WTC11 (cell line): Measurements from ENCODE around the gene MBP. TPM values are rescaled to one million over a fixed set of nuclear protein-coding genes. Genes with fewer than 3 reads are reported as not detected.

Source experiments
- ATAC-seq: fragments of 200-7000 bp; cut with Tn5 transposase; 2 replicates; pipeline ENCODE4 v1.10.0; 2021; ENCODE audit warnings: mild to moderate bottlenecking, moderate library complexity
- CTCF ChIA-PET: fragments of 300-600 bp; sonication (Branson Sonifier 250); formaldehyde crosslinking; loops from one replicate; lab custom pipeline; 2021; ENCODE audit warnings: antibody characterized with exemption; lab: Charles Lee
- POLR2A ChIA-PET: fragments of 350-600 bp; sonication (Branson Sonifier 250); formaldehyde crosslinking; loops from one replicate; lab custom pipeline; 2021; ENCODE audit warnings: antibody characterized with exemption; lab: Charles Lee
- DNase-seq: peaks from one replicate; pipeline ENCODE4 v3.0.0; 2021; ENCODE audit warnings: low spot score
- H3K27ac Mint-ChIP-seq: 2 replicates; pipeline ENCODE4 v1.8.0; 2021; ENCODE audit warnings: mixed read lengths
- H3K27me3 Mint-ChIP-seq: 2 replicates; pipeline ENCODE4 v1.8.0; 2021; ENCODE audit warnings: low read depth, mild to moderate bottlenecking, moderate library complexity, mixed read lengths
- H3K36me3 Mint-ChIP-seq: 2 replicates; pipeline ENCODE4 v1.8.0; 2021; ENCODE audit warnings: mixed read lengths
- H3K4me1 Mint-ChIP-seq: 2 replicates; pipeline ENCODE4 v1.8.0; 2022; ENCODE audit warnings: mixed read lengths
- H3K4me3 Mint-ChIP-seq: 2 replicates; pipeline ENCODE4 v1.8.0; 2021; ENCODE audit warnings: mild to moderate bottlenecking, moderate library complexity, mixed read lengths
- H3K9me3 Mint-ChIP-seq: 2 replicates; pipeline ENCODE4 v1.8.0; 2021; ENCODE audit warnings: mixed read lengths
- ERG ChIP-seq: fragments of 250-450 bp; sonication (Bioruptor Pico); IDR thresholded peaks from 2 replicates; pipeline ENCODE4 v1.8.0; 2021; ENCODE audit warnings: mild to moderate bottlenecking
- ESRRA ChIP-seq: sonication (generic); formaldehyde crosslinking; IDR thresholded peaks from 2 replicates; pipeline ENCODE4 v1.8.1; 2022; ENCODE audit warnings: mild to moderate bottlenecking, missing genetic modification reagents, borderline replicate concordance
- FOXJ3 ChIP-seq: sonication (generic); formaldehyde crosslinking; IDR thresholded peaks from 2 replicates; pipeline ENCODE4 v1.9.0; 2021; ENCODE audit warnings: missing genetic modification reagents, mild to moderate bottlenecking, borderline replicate concordance
- GRHL2 ChIP-seq: fragments of 250-450 bp; sonication (Bioruptor Pico); IDR thresholded peaks from 2 replicates; pipeline ENCODE4 v1.8.0; 2022; ENCODE audit warnings: mild to moderate bottlenecking, moderate library complexity; ENCODE audit not compliant: insufficient replicate concordance, severe bottlenecking
- IRF2 ChIP-seq: sonication (generic); formaldehyde crosslinking; IDR thresholded peaks from 2 replicates; pipeline ENCODE4 v1.8.0; 2022; ENCODE audit warnings: low read depth, missing genetic modification reagents, borderline replicate concordance
- JAZF1 ChIP-seq: fragments of 250-450 bp; sonication (Bioruptor Pico); IDR thresholded peaks from 2 replicates; pipeline ENCODE4 v1.9.0; 2021; ENCODE audit warnings: moderate library complexity, mild to moderate bottlenecking, inconsistent platforms
- KAT7 ChIP-seq: sonication (generic); formaldehyde crosslinking; IDR thresholded peaks from 2 replicates; pipeline ENCODE4 v1.8.1; 2023; ENCODE audit warnings: missing genetic modification reagents, mild to moderate bottlenecking, borderline replicate concordance
- MXD4 ChIP-seq: fragments of 250-450 bp; sonication (Bioruptor Pico); IDR thresholded peaks from 2 replicates; pipeline ENCODE4 v1.8.0; 2021; ENCODE audit warnings: mild to moderate bottlenecking, moderate library complexity, borderline replicate concordance
- PRDM15 ChIP-seq: sonication (generic); formaldehyde crosslinking; IDR thresholded peaks from 2 replicates; pipeline ENCODE4 v1.8.0; 2022; ENCODE audit warnings: missing genetic modification reagents
- RORB ChIP-seq: fragments of 250-450 bp; sonication (Bioruptor Pico); IDR thresholded peaks from 2 replicates; pipeline ENCODE4 v1.9.0; 2021; ENCODE audit warnings: mild to moderate bottlenecking
- SOX15 ChIP-seq: fragments of 250-450 bp; sonication (Bioruptor Pico); IDR thresholded peaks from 2 replicates; pipeline ENCODE4 v1.9.0; 2021; ENCODE audit warnings: mild to moderate bottlenecking
- TEAD4 ChIP-seq: sonication (generic); formaldehyde crosslinking; IDR thresholded peaks from 2 replicates; pipeline ENCODE4 v1.8.0; 2022; ENCODE audit warnings: mild to moderate bottlenecking, missing genetic modification reagents
- ZNF138 ChIP-seq: sonication (generic); formaldehyde crosslinking; conservative IDR thresholded peaks from 2 replicates; pipeline ENCODE4 v1.8.1; 2022; ENCODE audit warnings: mild to moderate bottlenecking, moderate library complexity, missing genetic modification reagents
- ZNF232 ChIP-seq: sonication (generic); formaldehyde crosslinking; IDR thresholded peaks from 2 replicates; pipeline ENCODE4 v1.8.0; 2022; ENCODE audit warnings: mild to moderate bottlenecking, missing genetic modification reagents
- ZNF512 ChIP-seq: sonication (generic); formaldehyde crosslinking; IDR thresholded peaks from 2 replicates; pipeline ENCODE4 v1.8.1; 2022; ENCODE audit warnings: missing genetic modification reagents, borderline replicate concordance
- total RNA-seq: library from RNA; stranded (reverse); gene quantifications from 3 replicates; pipeline ENCODE4 v1.2.3, GENCODE V29; 2021
- TF ChIP-seq, protein P1 (sequence below): fragments of 250-450 bp; sonication (Bioruptor Pico); IDR thresholded peaks from 2 replicates; pipeline ENCODE4 v1.9.0; 2021; ENCODE audit warnings: mild to moderate bottlenecking
- TF ChIP-seq, protein P2 (sequence below): sonication (generic); formaldehyde crosslinking; IDR thresholded peaks from 2 replicates; pipeline ENCODE4 v1.8.1; 2023; ENCODE audit warnings: mild to moderate bottlenecking, missing genetic modification reagents
- TF ChIP-seq, protein P3 (sequence below): sonication (generic); formaldehyde crosslinking; IDR thresholded peaks from 2 replicates; pipeline ENCODE4 v1.8.1; 2023; ENCODE audit warnings: mild to moderate bottlenecking, missing genetic modification reagents, moderate library complexity

The MBP gene
- total RNA-seq, 1 experiment from 2014 or later: 19.6 TPM

- DNase-seq: no peak
- Mint-ChIP-seq H3K9me3 (peaks cover 15% of the 10 kb centered on the region), H3K4me1 (no peaks in the 10 kb centered on the region), H3K4me3 (no peak overlapping the region), H3K27me3 (no peaks in the 10 kb centered on the region), H3K36me3 (peaks cover 13% of the 10 kb centered on the region), H3K27ac (no peak overlapping the region)
- CTCF ChIA-PET: interaction anchor here (1.7 kb wide), 1 partner anchor 179 kb away, joined by 3 read pairs; no protein-coding TSS in a partner anchor
- TF ChIP-seq ESRRA: no peak
- no peak for TF ChIP-seq MXD4 (CRISPR knock-in tag)
- no peak for TF ChIP-seq SOX15 (CRISPR knock-in tag)
- no peak for TF ChIP-seq TEAD4 (CRISPR knock-in tag)
- no peak for TF ChIP-seq FOXJ3 (CRISPR knock-in tag)
- TF ChIP-seq, protein P1, sequence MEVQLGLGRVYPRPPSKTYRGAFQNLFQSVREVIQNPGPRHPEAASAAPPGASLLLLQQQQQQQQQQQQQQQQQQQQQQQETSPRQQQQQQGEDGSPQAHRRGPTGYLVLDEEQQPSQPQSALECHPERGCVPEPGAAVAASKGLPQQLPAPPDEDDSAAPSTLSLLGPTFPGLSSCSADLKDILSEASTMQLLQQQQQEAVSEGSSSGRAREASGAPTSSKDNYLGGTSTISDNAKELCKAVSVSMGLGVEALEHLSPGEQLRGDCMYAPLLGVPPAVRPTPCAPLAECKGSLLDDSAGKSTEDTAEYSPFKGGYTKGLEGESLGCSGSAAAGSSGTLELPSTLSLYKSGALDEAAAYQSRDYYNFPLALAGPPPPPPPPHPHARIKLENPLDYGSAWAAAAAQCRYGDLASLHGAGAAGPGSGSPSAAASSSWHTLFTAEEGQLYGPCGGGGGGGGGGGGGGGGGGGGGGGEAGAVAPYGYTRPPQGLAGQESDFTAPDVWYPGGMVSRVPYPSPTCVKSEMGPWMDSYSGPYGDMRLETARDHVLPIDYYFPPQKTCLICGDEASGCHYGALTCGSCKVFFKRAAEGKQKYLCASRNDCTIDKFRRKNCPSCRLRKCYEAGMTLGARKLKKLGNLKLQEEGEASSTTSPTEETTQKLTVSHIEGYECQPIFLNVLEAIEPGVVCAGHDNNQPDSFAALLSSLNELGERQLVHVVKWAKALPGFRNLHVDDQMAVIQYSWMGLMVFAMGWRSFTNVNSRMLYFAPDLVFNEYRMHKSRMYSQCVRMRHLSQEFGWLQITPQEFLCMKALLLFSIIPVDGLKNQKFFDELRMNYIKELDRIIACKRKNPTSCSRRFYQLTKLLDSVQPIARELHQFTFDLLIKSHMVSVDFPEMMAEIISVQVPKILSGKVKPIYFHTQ (CRISPR knock-in tag): no peak
- TF ChIP-seq, protein P2, sequence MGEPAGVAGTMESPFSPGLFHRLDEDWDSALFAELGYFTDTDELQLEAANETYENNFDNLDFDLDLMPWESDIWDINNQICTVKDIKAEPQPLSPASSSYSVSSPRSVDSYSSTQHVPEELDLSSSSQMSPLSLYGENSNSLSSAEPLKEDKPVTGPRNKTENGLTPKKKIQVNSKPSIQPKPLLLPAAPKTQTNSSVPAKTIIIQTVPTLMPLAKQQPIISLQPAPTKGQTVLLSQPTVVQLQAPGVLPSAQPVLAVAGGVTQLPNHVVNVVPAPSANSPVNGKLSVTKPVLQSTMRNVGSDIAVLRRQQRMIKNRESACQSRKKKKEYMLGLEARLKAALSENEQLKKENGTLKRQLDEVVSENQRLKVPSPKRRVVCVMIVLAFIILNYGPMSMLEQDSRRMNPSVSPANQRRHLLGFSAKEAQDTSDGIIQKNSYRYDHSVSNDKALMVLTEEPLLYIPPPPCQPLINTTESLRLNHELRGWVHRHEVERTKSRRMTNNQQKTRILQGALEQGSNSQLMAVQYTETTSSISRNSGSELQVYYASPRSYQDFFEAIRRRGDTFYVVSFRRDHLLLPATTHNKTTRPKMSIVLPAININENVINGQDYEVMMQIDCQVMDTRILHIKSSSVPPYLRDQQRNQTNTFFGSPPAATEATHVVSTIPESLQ (CRISPR knock-in tag): no peak
- TF ChIP-seq RORB (CRISPR knock-in tag): no peak
- TF ChIP-seq, protein P3, sequence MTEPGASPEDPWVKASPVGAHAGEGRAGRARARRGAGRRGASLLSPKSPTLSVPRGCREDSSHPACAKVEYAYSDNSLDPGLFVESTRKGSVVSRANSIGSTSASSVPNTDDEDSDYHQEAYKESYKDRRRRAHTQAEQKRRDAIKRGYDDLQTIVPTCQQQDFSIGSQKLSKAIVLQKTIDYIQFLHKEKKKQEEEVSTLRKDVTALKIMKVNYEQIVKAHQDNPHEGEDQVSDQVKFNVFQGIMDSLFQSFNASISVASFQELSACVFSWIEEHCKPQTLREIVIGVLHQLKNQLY: no peak
- no peak for TF ChIP-seq PRDM15
- TF ChIP-seq IRF2: no peak
- TF ChIP-seq KAT7 (CRISPR knock-in tag): no peak
- no peak for TF ChIP-seq ZNF138 (CRISPR knock-in tag)
- TF ChIP-seq ZNF512 (CRISPR knock-in tag): no peak
- TF ChIP-seq ERG (CRISPR knock-in tag): no peak
- no peak for TF ChIP-seq GRHL2 (CRISPR knock-in tag)
- no peak for TF ChIP-seq JAZF1 (CRISPR knock-in tag)
- TF ChIP-seq ZNF232: no peak
- ATAC-seq: no peak
- POLR2A ChIA-PET: no interaction called here
These were observed 100.3 kb downstream of the MBP start for GRCh38 chr18:77032181-77032701.
